Peyer's patch (tissue), 4 donors: ENCODE measurements around the gene RMND1. TPM values are rescaled to one million over a fixed set of nuclear protein-coding genes. Genes with fewer than 3 reads are reported as not detected.

Experiments used
- DNase-seq, 3 donors: peaks; one replicate each; pipeline ENCODE4 v3.0.0-alpha.2; 2017 to 2019
- H3K27ac ChIP-seq, 4 donors: fragments of 200-600 bp; sonication (generic); one replicate each; pipeline ENCODE4 v1.5.1; 2016 to 2019
- H3K27me3 ChIP-seq, 2 donors: fragments of 200-600 bp; sonication (generic); one replicate each; pipeline ENCODE4 v1.5.1; 2019
- H3K36me3 ChIP-seq, 3 donors: fragments of 200-600 bp; sonication (generic); one replicate each; pipeline ENCODE4 v1.5.1; 2016 to 2019
- H3K4me1 ChIP-seq, 4 donors: fragments of 200-600 bp; sonication (generic); one replicate each; pipeline ENCODE4 v1.5.1; 2016 to 2019
- H3K4me3 ChIP-seq, 4 donors: fragments of 200-600 bp; sonication (generic); 1 replicate in 3 of 4; 2 replicates in 1 of 4; pipeline ENCODE4 v1.5.1; 2016 to 2019; ENCODE audit warnings: mild to moderate bottlenecking in 1 of 4
- H3K9me3 ChIP-seq, 4 donors: fragments of 200-600 bp; sonication (generic); one replicate each; pipeline ENCODE4 v1.5.1; 2016 to 2019; ENCODE audit warnings: mild to moderate bottlenecking in 1 of 4
- POLR2A ChIP-seq, 2 donors: fragments of 450-650 bp; IDR thresholded peaks; one replicate each; pipeline ENCODE4 v1.5.1; 2017; ENCODE audit warnings: antibody characterized with exemption in 2 of 2, mild to moderate bottlenecking in 2 of 2, moderate library complexity in 2 of 2
- total RNA-seq, 4 donors: library from RNA; depleted of rRNA; stranded (reverse); fragments of >200 nt; gene quantifications; one replicate each; pipeline ENCODE4 v1.1.0, GENCODE V29; 2016
- TF ChIP-seq, protein P1 (sequence below), 6 experiments: fragments of 450-650 bp in 4 of 6; fragments of 200-600 bp in 2 of 6; sonication (generic) in 1 of 6; IDR thresholded peaks; one replicate each; pipeline ENCODE4 v1.5.1; 2017 to 2019; ENCODE audit warnings: antibody characterized with exemption in 6 of 6, mild to moderate bottlenecking in 3 of 6, moderate library complexity in 1 of 6

The RMND1 gene
- total RNA-seq, 4 donors from 2014 or later: 18.2 to 50.3 (median 35.6) TPM

DNA sequence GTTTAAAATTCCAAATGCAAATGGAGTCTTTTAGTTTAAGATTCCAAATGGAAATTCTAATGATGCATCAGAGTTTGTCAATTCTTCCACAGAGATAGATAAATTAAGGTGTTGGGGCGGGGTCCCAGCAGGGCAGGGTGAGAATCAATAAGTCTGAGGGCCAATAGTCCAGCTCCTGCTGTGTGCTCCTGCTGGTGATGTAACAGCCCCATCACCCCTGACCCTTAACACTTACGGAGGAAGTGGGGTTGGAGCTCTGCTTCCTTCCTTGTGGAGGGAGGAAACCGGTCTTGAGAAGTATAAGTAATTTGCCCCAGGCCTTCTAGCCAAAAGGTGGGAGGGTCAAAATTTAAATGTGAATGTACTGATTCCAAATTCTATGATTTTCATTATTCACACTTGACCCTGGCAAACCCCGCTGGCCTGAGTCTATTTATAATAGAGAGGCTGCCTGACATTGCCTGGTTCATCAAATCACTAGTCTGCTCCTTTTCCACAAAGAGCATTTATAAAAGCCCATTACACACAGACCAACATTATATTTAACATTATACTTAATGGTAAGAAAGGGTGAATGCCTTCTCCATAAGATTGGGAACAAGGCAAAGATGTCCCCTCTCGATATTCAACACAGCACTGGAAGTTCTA lies 77.8 kb downstream of the RMND1 start:
- DNase-seq: no peak
- H3K36me3 ChIP-seq: peaks cover 0 to 29% (median 0%) of the 10 kb centered on the region in 3 donors
- TF ChIP-seq POLR2A (IDR thresholded peaks at IDR 0.05): no peak
- TF ChIP-seq, protein P1, sequence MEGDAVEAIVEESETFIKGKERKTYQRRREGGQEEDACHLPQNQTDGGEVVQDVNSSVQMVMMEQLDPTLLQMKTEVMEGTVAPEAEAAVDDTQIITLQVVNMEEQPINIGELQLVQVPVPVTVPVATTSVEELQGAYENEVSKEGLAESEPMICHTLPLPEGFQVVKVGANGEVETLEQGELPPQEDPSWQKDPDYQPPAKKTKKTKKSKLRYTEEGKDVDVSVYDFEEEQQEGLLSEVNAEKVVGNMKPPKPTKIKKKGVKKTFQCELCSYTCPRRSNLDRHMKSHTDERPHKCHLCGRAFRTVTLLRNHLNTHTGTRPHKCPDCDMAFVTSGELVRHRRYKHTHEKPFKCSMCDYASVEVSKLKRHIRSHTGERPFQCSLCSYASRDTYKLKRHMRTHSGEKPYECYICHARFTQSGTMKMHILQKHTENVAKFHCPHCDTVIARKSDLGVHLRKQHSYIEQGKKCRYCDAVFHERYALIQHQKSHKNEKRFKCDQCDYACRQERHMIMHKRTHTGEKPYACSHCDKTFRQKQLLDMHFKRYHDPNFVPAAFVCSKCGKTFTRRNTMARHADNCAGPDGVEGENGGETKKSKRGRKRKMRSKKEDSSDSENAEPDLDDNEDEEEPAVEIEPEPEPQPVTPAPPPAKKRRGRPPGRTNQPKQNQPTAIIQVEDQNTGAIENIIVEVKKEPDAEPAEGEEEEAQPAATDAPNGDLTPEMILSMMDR (IDR thresholded peaks at IDR 0.05): no peak

DNA sequence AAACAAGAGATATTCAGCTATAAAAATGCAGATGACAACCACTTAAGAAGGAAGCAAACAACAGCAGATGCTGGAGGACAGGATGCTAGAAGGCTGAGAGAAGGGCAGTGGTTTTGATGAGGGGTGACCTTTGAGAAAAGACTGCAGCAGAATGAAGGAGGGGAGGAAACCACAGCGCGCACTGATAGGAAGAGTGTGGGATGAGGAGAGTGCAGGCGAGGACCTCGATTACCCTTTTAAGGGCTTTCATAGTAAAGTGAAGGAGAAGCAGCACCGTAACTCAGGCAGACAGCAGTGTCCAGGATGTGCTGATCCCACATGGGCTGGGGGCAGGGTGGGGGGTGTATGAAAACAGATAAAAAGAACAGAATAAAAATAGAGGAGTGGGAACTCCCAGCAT lies 79.8 kb downstream of the RMND1 start:
- no peaks in the 10 kb centered on the region for H3K27me3 ChIP-seq
- H3K27ac ChIP-seq: no peak overlapping the region
- H3K4me1 ChIP-seq: no peaks in the 10 kb centered on the region
- H3K9me3 ChIP-seq: no peaks in the 10 kb centered on the region
- TF ChIP-seq, protein P1 (IDR thresholded peaks at IDR 0.05): no peak
- TF ChIP-seq POLR2A (IDR thresholded peaks at IDR 0.05): no peak
- H3K4me3 ChIP-seq: no peak overlapping the region
- DNase-seq: no peak
- H3K36me3 ChIP-seq: peaks cover 0 to 39% (median 0%) of the 10 kb centered on the region in 3 donors

More for the DNA sequence above, 77.8 kb downstream of the RMND1 start:
- H3K4me3 ChIP-seq: no peak overlapping the region
- H3K9me3 ChIP-seq: no peaks in the 10 kb centered on the region
- H3K27me3 ChIP-seq: no peaks in the 10 kb centered on the region
- no peaks in the 10 kb centered on the region for H3K4me1 ChIP-seq
- H3K27ac ChIP-seq: peak overlapping the region in 1 of 4 donors; percentile 27

DNA sequence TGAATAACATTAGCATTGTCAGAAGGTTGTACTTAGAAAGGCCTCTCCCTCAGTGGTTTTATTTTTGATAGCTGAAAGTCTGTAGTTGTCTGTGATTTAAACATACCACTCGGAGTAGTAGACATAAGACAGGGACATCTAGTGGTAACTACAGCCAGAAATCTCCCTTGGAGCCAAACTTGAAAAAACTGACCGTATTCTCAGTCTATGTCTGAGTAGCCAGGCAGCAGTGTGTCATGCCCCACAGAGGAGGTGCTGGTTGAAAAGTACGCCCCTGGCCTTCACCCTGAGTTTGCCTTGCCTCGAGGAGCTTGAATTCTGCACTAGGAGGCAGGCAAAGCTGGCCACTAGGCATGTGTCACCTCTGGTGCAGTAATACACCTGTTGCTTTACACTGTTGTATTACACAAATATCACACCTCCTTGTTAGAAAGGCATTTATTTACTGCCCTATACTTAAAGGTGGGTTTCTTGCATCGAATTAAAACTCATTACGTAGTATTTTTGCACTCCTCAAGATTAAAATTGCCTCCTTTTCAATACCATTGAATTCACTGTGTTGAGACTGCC lies 81.3 kb downstream of the RMND1 start:
- H3K4me3 ChIP-seq: no peak overlapping the region
- TF ChIP-seq, protein P1 (IDR thresholded peaks at IDR 0.05): no peak
- no peak for TF ChIP-seq POLR2A (IDR thresholded peaks at IDR 0.05)
- no peak for DNase-seq
- H3K9me3 ChIP-seq: no peaks in the 10 kb centered on the region
- H3K27ac ChIP-seq: no peak overlapping the region
- H3K36me3 ChIP-seq: peaks cover 0 to 55% (median 0%) of the 10 kb centered on the region in 3 donors
- no peaks in the 10 kb centered on the region for H3K4me1 ChIP-seq
- no peaks in the 10 kb centered on the region for H3K27me3 ChIP-seq

DNA sequence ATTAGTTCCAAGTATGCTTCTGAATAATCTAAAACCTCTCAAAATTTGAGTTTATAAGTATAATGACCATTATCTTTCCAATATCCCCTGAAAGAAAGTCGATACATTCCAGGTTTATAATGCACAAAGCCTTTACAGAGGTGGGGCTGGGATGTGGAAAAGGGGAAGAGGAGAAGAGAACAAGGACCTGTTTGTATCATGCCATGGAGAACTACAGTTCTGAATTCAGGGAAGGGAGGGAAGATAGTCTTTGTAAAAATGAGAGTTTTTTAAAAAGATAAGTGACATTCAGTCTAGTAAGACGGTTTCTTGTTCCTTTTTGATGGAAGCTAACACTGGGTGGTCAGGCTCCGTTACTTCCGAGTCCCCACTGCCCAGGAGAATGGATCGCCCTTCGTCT lies 86.7 kb downstream of the RMND1 start:
- no peak for DNase-seq
- H3K9me3 ChIP-seq: no peaks in the 10 kb centered on the region
- H3K4me3 ChIP-seq: no peak overlapping the region
- H3K36me3 ChIP-seq: peaks cover 0 to 61% (median 0%) of the 10 kb centered on the region in 3 donors
- no peak for TF ChIP-seq POLR2A (IDR thresholded peaks at IDR 0.05)
- TF ChIP-seq, protein P1 (IDR thresholded peaks at IDR 0.05): no peak
- H3K4me1 ChIP-seq: no peaks in the 10 kb centered on the region
- no peaks in the 10 kb centered on the region for H3K27me3 ChIP-seq
- H3K27ac ChIP-seq: no peak overlapping the region

DNA sequence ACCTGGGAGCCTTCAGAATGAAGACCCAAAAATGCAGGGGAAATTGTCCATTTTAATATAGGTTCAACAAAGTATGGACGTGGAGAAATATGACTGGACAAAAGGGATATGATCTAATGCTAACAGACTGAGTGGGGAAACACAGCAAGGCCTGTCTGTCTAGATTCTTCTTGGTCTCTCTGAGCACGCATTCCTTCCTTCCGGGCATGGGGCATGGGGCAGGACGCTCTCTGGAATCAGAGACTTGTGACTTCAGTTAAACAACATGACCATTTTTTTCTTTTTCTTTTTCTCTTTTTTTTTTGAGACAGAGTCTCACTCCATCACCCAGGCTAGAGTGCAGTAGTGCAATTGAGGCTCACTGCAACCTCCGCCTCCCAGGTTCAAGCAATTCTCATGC lies 92.4 kb downstream of the RMND1 start:
- Histone ChIP-seq H3K4me1 (no peaks in the 10 kb centered on the region), H3K9me3 (no peaks in the 10 kb centered on the region), H3K27me3 (no peaks in the 10 kb centered on the region), H3K27ac (no peak overlapping the region), H3K4me3 (no peak overlapping the region), H3K36me3 (peaks cover 0 to 24% (median 0%) of the 10 kb centered on the region in 3 donors)
- TF ChIP-seq, protein P1 (IDR thresholded peaks at IDR 0.05): no peak
- no peak for TF ChIP-seq POLR2A (IDR thresholded peaks at IDR 0.05)
- DNase-seq: no peak
